Heart left ventricle (tissue), 16 donors: Measurements from ENCODE around the gene SALL2. TPM values are rescaled to one million over a fixed set of nuclear protein-coding genes. Genes with fewer than 3 reads are reported as not detected.

Experiments
- ATAC-seq, 4 donors: fragments of 200-7000 bp; cut with Tn5 transposase; one replicate each; pipeline ENCODE4 v1.9.1; 2020 to 2022; ENCODE audit warnings: moderate library complexity in 4 of 4, mild to moderate bottlenecking in 3 of 4, moderate number of reproducible peaks in 1 of 4
- DNase-seq, 5 donors: peaks; one replicate each; pipeline ENCODE4 v3.0.0-alpha.2; 2020
- H3K27ac ChIP-seq, 12 donors: fragments of 200-600 bp; sonication (generic) in 4 of 12; one replicate each; pipeline versions ENCODE4 v1.5.0 to v1.8.0; 2016 to 2022; ENCODE audit warnings: mild to moderate bottlenecking in 2 of 12
- H3K27me3 ChIP-seq, 9 donors: fragments of 200-600 bp; sonication (generic) in 2 of 9; one replicate each; pipeline versions ENCODE4 v1.5.1 to v1.8.0; 2016 to 2022; ENCODE audit warnings: mild to moderate bottlenecking in 3 of 9
- H3K36me3 ChIP-seq, 9 donors: fragments of 200-600 bp; sonication (generic) in 2 of 9; one replicate each; pipeline versions ENCODE4 v1.5.0 to v1.8.0; 2018 to 2022; ENCODE audit warnings: mild to moderate bottlenecking in 2 of 9
- H3K4me1 ChIP-seq, 12 donors: fragments of 200-600 bp; sonication (generic) in 4 of 12; one replicate each; pipeline versions ENCODE4 v1.5.0 to v1.8.0; 2016 to 2022; ENCODE audit warnings: mild to moderate bottlenecking in 3 of 12
- H3K4me3 ChIP-seq, 12 donors: fragments of 200-600 bp; sonication (generic) in 4 of 12; one replicate each; pipeline versions ENCODE4 v1.5.0 to v1.8.0; 2017 to 2022; ENCODE audit warnings: mild to moderate bottlenecking in 9 of 12, moderate library complexity in 4 of 12
- H3K9me3 ChIP-seq, 12 donors: fragments of 200-600 bp; sonication (generic) in 4 of 12; one replicate each; pipeline versions ENCODE4 v1.5.0 to v1.8.0; 2016 to 2022; ENCODE audit warnings: mild to moderate bottlenecking in 1 of 12
- CTCF ChIP-seq, 12 donors: fragments of 200-600 bp; sonication (generic) in 4 of 12; IDR thresholded peaks; one replicate each; pipeline versions ENCODE4 v1.5.0 to v1.8.0; 2018 to 2022; ENCODE audit warnings: antibody characterized with exemption in 12 of 12, mild to moderate bottlenecking in 5 of 12
- POLR2A ChIP-seq, 2 donors: fragments of 450-650 bp; IDR thresholded peaks; one replicate each; pipeline ENCODE4 v1.6.1; 2017; ENCODE audit warnings: antibody characterized with exemption in 2 of 2, mild to moderate bottlenecking in 2 of 2, moderate library complexity in 2 of 2
- WGBS, 4 donors: extraction: QIAGEN DNeasy Blood & Tissue Kit in 2 of 4; methylation state at CpG; one replicate each; pipeline versions ENCODE4 v1.1.5 to v1.1.7; 2013 to 2018; 5-methylcytosine and 5-hydroxymethylcytosine counted together
- intact Hi-C, 10 donors: fragments of 100-400 bp; cut with DNase I; formaldehyde crosslinking; loops; one replicate each; pipeline versions ENCODE4 v1.11.1 to v1.14.2; 2022
- polyA plus RNA-seq, 2 donors: library from polyadenylated mRNA; stranded (reverse); fragments of 200-250 nt; gene quantifications; one replicate each; pipeline ENCODE4 v1.2.3, GENCODE V29; 2013
- total RNA-seq, 9 donors: library from RNA; depleted of rRNA in 2 of 9; stranded (reverse); fragments of >200 nt in 2 of 9; fragmentation: NEBNext Ultra II Directional in 3 of 9; extraction: Animal tissue kit (Norgen Biotek cat#: 25700) in 3 of 9; gene quantifications; one replicate each; pipeline versions ENCODE4 v1.1.0 to v1.2.4, GENCODE V29; 2016 to 2023
- donor health status: ischemic (EF 13 %, LVEDD 7.1; RV severe dilation, severe dysfunction).
- donor health status: healthy with polysubstance abuse.
- donor health status: DM: no; HTN: yes; CAD: no.
- donor health status: DM: no; HTN: no; CAD: no.
- donor health status: ischemic (EF 25% LVEDD 6.9; RV normal size, moderate dysfunction).
- donor health status: ischemic (EF 25% LVEDD 5.7; RV mildly dilated, moderate dysfunction).
- donor health status: healthy.
- donor health status: DM: yes; HTN: yes; CAD: no.
- donor health status: ischemic (EF 35%, LVEDD 5.7; RV mildly dilated, moderate dysfunction).
- donor health status: nonischemic (EF 11% LVEDD 7.7; RV severe dilation, severe dysfunction).
- donor health status: DM: yes; HTN: yes; CAD: no.
- donor health status: PGD.
- donor health status: ischemic (EF 29% LVEDD 5.4; RV normal size, mild dysfunction).
- donor health status: nonischemic (EF 23%, LVEDD 6.1; RV moderate dilation, normal function).

Gene SALL2
- total and polyA plus RNA-seq, 11 donors: 1.4 to 9.4 (median 3.9) TPM

GRCh38 chr14:21543963-21544362, 17.8 kb upstream of the SALL2 start:
- Histone ChIP-seq H3K4me3 (no peak overlapping the region), H3K9me3 (no peaks in the 10 kb centered on the region), H3K27me3 (peaks cover 0 to 24% (median 5%) of the 10 kb centered on the region in 9 donors), H3K36me3 (no peaks in the 10 kb centered on the region), H3K4me1 (no peaks in the 10 kb centered on the region), H3K27ac (no peak overlapping the region)
- WGBS, 4 donors: 59 to 66% (median 61%) methylated on average over 5 of the region's 5 CpGs
- ATAC-seq: no peak
- DNase-seq: no peak
- TF ChIP-seq POLR2A (IDR thresholded peaks at IDR 0.05) (no peak), CTCF (IDR thresholded peaks at IDR 0.05) (no peak)
- intact Hi-C loops: no loop called here

- Histone ChIP-seq H3K27ac (no peak overlapping the region), H3K36me3 (no peaks in the 10 kb centered on the region), H3K4me1 (no peaks in the 10 kb centered on the region), H3K9me3 (no peaks in the 10 kb centered on the region), H3K4me3 (no peak overlapping the region), H3K27me3 (peaks cover 0 to 28% (median 6%) of the 10 kb centered on the region in 9 donors)
- DNase-seq (no peak), ATAC-seq (no peak)
- TF ChIP-seq CTCF (IDR thresholded peaks at IDR 0.05) (no peak), POLR2A (IDR thresholded peaks at IDR 0.05) (no peak)
- WGBS, 4 donors: 32 to 37% (median 34%) methylated on average over 7 of the region's 7 CpGs
- intact Hi-C loops: no loop called here
Observed at GRCh38 chr14:21543521-21543960, 17.4 kb upstream of the SALL2 start.

- no peaks in the 10 kb centered on the region for H3K9me3 ChIP-seq
- peaks cover 0 to 46% (median 8%) of the 10 kb centered on the region in 9 donors for H3K27me3 ChIP-seq
- ATAC-seq (no peak), DNase-seq (no peak)
- TF ChIP-seq CTCF (IDR thresholded peaks at IDR 0.05): no peak
- TF ChIP-seq POLR2A (IDR thresholded peaks at IDR 0.05): no peak
- 88 to 90% (median 88%) methylated on average over 9 of the region's 9 CpGs for WGBS, 4 donors
- H3K27ac ChIP-seq: no peak overlapping the region
- H3K4me3 ChIP-seq: no peak overlapping the region
- peaks cover 0 to 7% (median 1%) of the 10 kb centered on the region in 12 donors for H3K4me1 ChIP-seq
- H3K36me3 ChIP-seq: no peaks in the 10 kb centered on the region
- intact Hi-C loops: no loop called here
Observed at GRCh38 chr14:21541413-21542074, 15.4 kb upstream of the SALL2 start.

- Histone ChIP-seq H3K4me1 (peaks cover 0 to 12% (median 3%) of the 10 kb centered on the region in 12 donors), H3K9me3 (no peaks in the 10 kb centered on the region), H3K27ac (no peak overlapping the region), H3K36me3 (no peaks in the 10 kb centered on the region), H3K27me3 (peaks cover 0 to 68% (median 25%) of the 10 kb centered on the region in 9 donors), H3K4me3 (no peak overlapping the region)
- 8 to 17% (median 11%) methylated on average over 3 of the region's 3 CpGs for WGBS, 4 donors
- intact Hi-C loops: no loop called here
- no peak for DNase-seq
- no peak for ATAC-seq
- no peak for TF ChIP-seq POLR2A (IDR thresholded peaks at IDR 0.05)
- no peak for TF ChIP-seq CTCF (IDR thresholded peaks at IDR 0.05)
Observed at GRCh38 chr14:21539189-21539940, 13.2 kb upstream of the SALL2 start.
